ENCODE data around the gene SIM1. TPM values are rescaled to one million over a fixed set of nuclear protein-coding genes. Genes with fewer than 3 reads are reported as not detected.

SIM1 gene
- total and polyA plus RNA-seq, 7 experiments from 2014 or later = not detected

GRCh38 chr6:100452998-100453397, 11.7 kb downstream of the SIM1 start:
- H3K27ac Mint-ChIP-seq = no peak overlapping the region
- POLR2A ChIA-PET = no interaction called here
- H3K27me3 Mint-ChIP-seq = peaks cover 22 to 65% (median 38%) of the 10 kb centered on the region in 5 donors
- DNase-seq (no peak), ATAC-seq (no peak)
- H3K4me1 Mint-ChIP-seq = peaks cover 0 to 5% (median 0%) of the 10 kb centered on the region in 7 donors
- Histone ChIP-seq H3K27ac (ENCODE audit: low read depth, low read length) (no peak overlapping the region), H3K4me1 (ENCODE audit: control insufficient read depth in 2 of 2, insufficient read depth in 2 of 2, low read length in 2 of 2) (no peaks in the 10 kb centered on the region), H3K9me3 (ENCODE audit: control insufficient read depth in 2 of 3, low read length in 3 of 3) (peaks cover 0 to 21% (median 0%) of the 10 kb centered on the region in 3 experiments), H3K4me3 (ENCODE audit: low read length) (no peak overlapping the region), H3K36me3 (ENCODE audit: control insufficient read depth in 2 of 3, insufficient read depth in 3 of 3, low read length in 3 of 3) (no peaks in the 10 kb centered on the region), H3K27me3 (ENCODE audit: control insufficient read depth in 2 of 2, insufficient read depth in 2 of 2, low read length in 2 of 2) (peaks cover 21 to 34% of the 10 kb centered on the region in 2 donors)
- peak overlapping the region in 1 of 10 donors; percentile 23 for H3K4me3 Mint-ChIP-seq
- peaks cover 0 to 9% (median 0%) of the 10 kb centered on the region in 5 donors for H3K36me3 Mint-ChIP-seq
- intact Hi-C loops (cut with micrococcal nuclease) = no loop called here
- peaks cover 3 to 40% (median 21%) of the 10 kb centered on the region in 11 donors for H3K9me3 Mint-ChIP-seq
- CTCF ChIA-PET = no interaction called here

DNA sequence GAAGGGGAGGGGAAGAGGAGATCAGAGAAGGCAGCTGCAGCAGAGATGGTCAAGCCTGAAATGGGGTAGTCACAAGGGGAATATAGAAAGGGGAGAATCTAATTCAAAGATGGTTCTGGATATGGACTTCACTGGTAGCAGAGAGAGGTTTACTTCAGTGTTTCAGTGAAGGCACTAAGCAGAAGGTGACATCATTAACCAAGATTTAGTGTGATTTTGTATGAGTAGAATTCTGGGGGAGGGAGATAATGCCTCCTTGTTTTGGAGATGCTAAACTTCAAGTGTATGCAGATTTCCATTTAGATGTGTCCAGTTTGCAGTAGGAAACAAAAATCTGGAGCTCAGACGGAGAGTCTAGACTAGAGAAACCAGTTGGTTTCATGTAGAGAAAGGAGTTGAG, 13.1 kb downstream of the SIM1 start:
- peaks cover 0 to 10% (median 4%) of the 10 kb centered on the region in 7 donors for H3K4me1 Mint-ChIP-seq
- Histone ChIP-seq H3K27me3 (ENCODE audit: control insufficient read depth in 2 of 2, insufficient read depth in 2 of 2, low read length in 2 of 2) (peaks cover 15 to 33% of the 10 kb centered on the region in 2 donors), H3K4me3 (ENCODE audit: low read length) (no peak overlapping the region), H3K9me3 (ENCODE audit: control insufficient read depth in 2 of 3, low read length in 3 of 3) (peaks cover 0 to 11% (median 0%) of the 10 kb centered on the region in 3 experiments), H3K27ac (ENCODE audit: low read depth, low read length) (no peak overlapping the region), H3K36me3 (ENCODE audit: control insufficient read depth in 2 of 3, insufficient read depth in 3 of 3, low read length in 3 of 3) (no peaks in the 10 kb centered on the region), H3K4me1 (ENCODE audit: control insufficient read depth in 2 of 2, insufficient read depth in 2 of 2, low read length in 2 of 2) (no peaks in the 10 kb centered on the region)
- DNase-seq = no peak
- no peak overlapping the region for H3K4me3 Mint-ChIP-seq
- peaks cover 0 to 5% (median 0%) of the 10 kb centered on the region in 5 donors for H3K36me3 Mint-ChIP-seq
- ATAC-seq = no peak
- intact Hi-C loops (cut with micrococcal nuclease) = no loop called here
- ChIA-PET POLR2A (no interaction called here), CTCF (no interaction called here)
- peaks cover 2 to 26% (median 17%) of the 10 kb centered on the region in 11 donors for H3K9me3 Mint-ChIP-seq
- H3K27ac Mint-ChIP-seq = no peak overlapping the region
- peaks cover 26 to 65% (median 40%) of the 10 kb centered on the region in 5 donors for H3K27me3 Mint-ChIP-seq

- no peak overlapping the region for H3K27ac ChIP-seq (ENCODE audit: low read depth, low read length)
- Mint-ChIP-seq H3K27ac (peak overlapping the region in 1 of 9 donors; percentile 47), H3K4me1 (peaks cover 0 to 11% (median 3%) of the 10 kb centered on the region in 7 donors), H3K36me3 (no peaks in the 10 kb centered on the region), H3K27me3 (peaks cover 34 to 61% (median 39%) of the 10 kb centered on the region in 5 donors), H3K9me3 (peaks cover 0 to 13% (median 2%) of the 10 kb centered on the region in 11 donors), H3K4me3 (no peak overlapping the region)
- H3K4me3 ChIP-seq (ENCODE audit: low read length) = no peak overlapping the region
- no peak for ATAC-seq
- no peaks in the 10 kb centered on the region for H3K36me3 ChIP-seq (ENCODE audit: control insufficient read depth in 2 of 3, insufficient read depth in 3 of 3, low read length in 3 of 3)
- ChIA-PET POLR2A (no interaction called here), CTCF (interaction anchor here (0.6 kb wide), 1 partner anchor 177 kb away, joined by 3 read pairs; no protein-coding TSS in a partner anchor)
- no peak for DNase-seq
- H3K27me3 ChIP-seq (ENCODE audit: control insufficient read depth in 2 of 2, insufficient read depth in 2 of 2, low read length in 2 of 2) = peaks cover 2 to 23% of the 10 kb centered on the region in 2 donors
- H3K9me3 ChIP-seq (ENCODE audit: control insufficient read depth in 2 of 3, low read length in 3 of 3) = no peaks in the 10 kb centered on the region
- intact Hi-C loops (cut with micrococcal nuclease) = loop anchor here in 1 of 2 donors (5.0 kb wide), 2 partner anchors 842 to 953 kb away; partner anchors contain the start of gene PRDM13
- no peaks in the 10 kb centered on the region for H3K4me1 ChIP-seq (ENCODE audit: control insufficient read depth in 2 of 2, insufficient read depth in 2 of 2, low read length in 2 of 2)
Observed at GRCh38 chr6:100449239-100449691, 15.5 kb downstream of the SIM1 start.

GRCh38 chr6:100447900-100448748, 16.6 kb downstream of the SIM1 start:
- no peak for ATAC-seq
- intact Hi-C loops (cut with micrococcal nuclease) = loop anchor here in 1 of 2 donors (1.0 to 5.0 kb wide), 3 partner anchors 17 to 954 kb away; partner anchors contain the start of gene PRDM13
- Histone ChIP-seq H3K4me3 (ENCODE audit: low read length) (no peak overlapping the region), H3K4me1 (ENCODE audit: control insufficient read depth in 2 of 2, insufficient read depth in 2 of 2, low read length in 2 of 2) (no peaks in the 10 kb centered on the region), H3K27ac (ENCODE audit: low read depth, low read length) (no peak overlapping the region), H3K9me3 (ENCODE audit: control insufficient read depth in 2 of 3, low read length in 3 of 3) (no peaks in the 10 kb centered on the region), H3K27me3 (ENCODE audit: control insufficient read depth in 2 of 2, insufficient read depth in 2 of 2, low read length in 2 of 2) (peaks cover 0 to 18% of the 10 kb centered on the region in 2 donors), H3K36me3 (ENCODE audit: control insufficient read depth in 2 of 3, insufficient read depth in 3 of 3, low read length in 3 of 3) (no peaks in the 10 kb centered on the region)
- H3K27me3 Mint-ChIP-seq = peaks cover 39 to 58% (median 49%) of the 10 kb centered on the region in 5 donors
- peaks cover 0 to 9% (median 0%) of the 10 kb centered on the region in 11 donors for H3K9me3 Mint-ChIP-seq
- no peak overlapping the region for H3K4me3 Mint-ChIP-seq
- no peak for DNase-seq
- H3K27ac Mint-ChIP-seq = peak overlapping the region in 1 of 9 donors; percentile 34
- H3K4me1 Mint-ChIP-seq = peaks cover 0 to 11% (median 3%) of the 10 kb centered on the region in 7 donors
- no peaks in the 10 kb centered on the region for H3K36me3 Mint-ChIP-seq
- ChIA-PET CTCF (no interaction called here), POLR2A (no interaction called here)

DNA sequence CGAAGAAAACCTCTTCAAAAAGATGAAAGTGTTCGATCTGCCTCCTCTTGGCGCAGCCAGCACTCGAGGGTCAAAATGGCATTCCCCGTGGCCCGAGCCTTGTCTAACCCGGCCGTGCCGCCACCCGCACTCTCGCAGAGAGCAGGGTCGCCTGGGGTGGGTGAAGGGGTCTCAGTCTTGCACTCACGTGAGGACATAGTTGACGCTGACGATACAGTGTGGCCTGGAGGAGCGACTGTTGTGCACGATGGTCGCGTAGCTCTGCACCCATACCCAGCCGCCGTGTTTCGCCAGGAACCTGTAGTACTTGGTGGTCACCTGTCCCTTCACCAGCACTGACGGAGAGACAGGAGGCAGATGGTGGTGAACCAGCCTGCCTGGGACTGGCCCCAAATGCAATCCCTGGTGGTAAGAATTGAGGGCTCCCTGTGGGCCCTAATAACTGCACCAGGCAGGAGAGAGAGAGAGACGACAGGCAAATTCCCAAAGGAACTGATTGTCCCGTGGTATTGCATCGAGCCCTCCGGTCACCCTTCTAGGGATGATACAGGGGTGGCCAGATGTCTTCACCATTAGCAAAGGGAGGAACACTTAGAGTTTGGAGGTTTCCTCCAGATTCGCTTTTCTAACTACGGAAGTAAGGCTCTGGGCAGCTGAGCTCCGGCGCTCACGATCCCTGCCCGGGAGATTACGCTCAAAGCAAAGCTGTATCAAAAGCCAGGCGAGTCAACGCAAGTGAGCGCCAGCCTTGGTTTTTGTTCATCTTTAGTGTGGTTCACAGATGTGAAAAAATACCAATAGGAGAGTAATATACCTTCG, 17.4 kb downstream of the SIM1 start:
- ATAC-seq (no peak), DNase-seq (no peak)
- Mint-ChIP-seq H3K4me3 (peak overlapping the region in 4 of 10 donors; percentile 23 to 49 (median 28)), H3K4me1 (peaks cover 0 to 11% (median 3%) of the 10 kb centered on the region in 7 donors), H3K36me3 (no peaks in the 10 kb centered on the region), H3K27ac (peak overlapping the region in 1 of 9 donors; percentile 79), H3K27me3 (peaks cover 39 to 60% (median 50%) of the 10 kb centered on the region in 5 donors), H3K9me3 (peaks cover 0 to 5% (median 0%) of the 10 kb centered on the region in 11 donors)
- CTCF ChIA-PET = no interaction called here
- Histone ChIP-seq H3K9me3 (ENCODE audit: control insufficient read depth in 2 of 3, low read length in 3 of 3) (no peaks in the 10 kb centered on the region), H3K36me3 (ENCODE audit: control insufficient read depth in 2 of 3, insufficient read depth in 3 of 3, low read length in 3 of 3) (no peaks in the 10 kb centered on the region), H3K27me3 (ENCODE audit: control insufficient read depth in 2 of 2, insufficient read depth in 2 of 2, low read length in 2 of 2) (peaks cover 0 to 12% of the 10 kb centered on the region in 2 donors), H3K4me1 (ENCODE audit: control insufficient read depth in 2 of 2, insufficient read depth in 2 of 2, low read length in 2 of 2) (no peaks in the 10 kb centered on the region), H3K27ac (ENCODE audit: low read depth, low read length) (no peak overlapping the region), H3K4me3 (ENCODE audit: low read length) (no peak overlapping the region)
- intact Hi-C loops (cut with micrococcal nuclease) = loop anchor here in 1 of 2 donors (5.0 kb wide), 2 partner anchors 840 to 955 kb away; partner anchors contain the start of gene PRDM13
- POLR2A ChIA-PET = no interaction called here

All from naive thymus-derived CD4-positive, alpha-beta T cell (primary cell).